RWPE2 (cell line): ENCODE measurements around the gene TEX52.

Source experiments
- ATAC-seq: fragments of 200-7000 bp; cut with Tn5 transposase; 3 replicates; pipeline ENCODE4 v1.9.1; 2021; ENCODE audit warnings: low read depth
- DNase-seq: peaks from one replicate; pipeline ENCODE4 v3.0.0-alpha.2; 2020; ENCODE audit warnings: low spot score
- H3K27ac ChIP-seq: fragments of 450-650 bp; 2 replicates; pipeline ENCODE4 v1.5.1; 2017; ENCODE audit warnings: mild to moderate bottlenecking; ENCODE audit not compliant: poor library complexity, severe bottlenecking
- H3K27me3 ChIP-seq: fragments of 250-450 bp; sonication (Bioruptor Pico); 2 replicates; pipeline ENCODE4 v1.5.1; 2021; ENCODE audit warnings: mild to moderate bottlenecking, moderate library complexity; ENCODE audit not compliant: insufficient read depth, poor library complexity, severe bottlenecking
- H3K36me3 ChIP-seq: fragments of 250-450 bp; sonication (Bioruptor Pico); 2 replicates; pipeline ENCODE4 v1.5.1; 2020; ENCODE audit warnings: low read depth, mild to moderate bottlenecking, moderate library complexity
- H3K4me1 ChIP-seq: fragments of 250-450 bp; sonication (Bioruptor Pico); 2 replicates; pipeline ENCODE4 v1.5.1; 2021; ENCODE audit warnings: mild to moderate bottlenecking, moderate library complexity; ENCODE audit not compliant: insufficient read depth, poor library complexity, severe bottlenecking
- H3K4me3 ChIP-seq: fragments of 250-450 bp; sonication (Bioruptor Pico); 2 replicates; pipeline ENCODE4 v1.5.1; 2021; ENCODE audit warnings: mild to moderate bottlenecking, moderate library complexity; ENCODE audit not compliant: severe bottlenecking
- H3K9me3 ChIP-seq: fragments of 250-450 bp; sonication (Bioruptor Pico); 2 replicates; pipeline ENCODE4 v1.5.1; 2021; ENCODE audit warnings: mild to moderate bottlenecking, moderate library complexity; ENCODE audit not compliant: severe bottlenecking
- TF ChIP-seq, protein P1 (sequence below): fragments of 450-650 bp; IDR thresholded peaks from one replicate; pipeline ENCODE4 v1.5.1; 2017; ENCODE audit warnings: mild to moderate bottlenecking, moderate library complexity; ENCODE audit not compliant: poor library complexity, severe bottlenecking

The TEX52 gene

DNA sequence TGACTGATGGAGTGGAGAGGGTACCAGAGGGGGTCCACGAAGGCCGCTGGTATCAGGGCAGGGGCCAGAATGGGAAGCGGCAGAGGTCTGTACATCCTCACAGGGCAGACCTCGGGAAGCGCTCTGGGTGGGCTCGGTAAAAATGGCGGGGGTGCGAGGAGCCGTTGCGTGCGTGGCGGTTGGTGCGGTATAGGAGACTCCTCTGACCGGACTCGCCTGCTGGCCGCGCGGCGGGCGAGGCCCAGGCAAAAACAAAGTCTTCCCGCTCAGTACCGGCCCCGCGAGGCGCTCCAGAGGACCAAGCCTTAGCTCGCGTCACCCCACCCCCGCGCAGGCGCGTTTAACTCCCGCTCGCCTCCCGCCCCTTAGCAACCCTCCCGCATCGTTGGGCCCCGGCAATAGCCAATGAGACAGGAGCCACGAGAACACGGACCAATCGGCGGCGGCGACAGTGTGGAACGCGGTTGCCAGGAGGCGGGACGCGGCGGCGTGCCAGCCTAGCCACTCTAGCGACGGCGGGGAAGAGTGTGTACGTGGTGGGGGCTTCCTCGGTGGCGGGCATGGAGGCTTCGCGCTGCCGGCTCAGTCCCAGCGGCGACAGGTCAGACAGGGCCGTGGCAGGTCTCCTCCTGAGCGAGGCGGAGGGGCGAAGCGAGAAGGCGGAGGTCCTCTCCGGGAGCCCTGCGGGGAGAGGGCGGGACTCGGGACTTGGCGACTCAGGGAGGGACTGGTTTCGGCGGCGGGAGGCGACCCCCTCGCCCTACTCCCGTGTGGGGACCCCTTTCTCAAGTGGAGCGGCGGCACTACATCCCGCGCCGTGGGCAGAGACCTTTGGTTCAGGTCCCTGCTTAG, 33.8 kb upstream of the TEX52 start, which contains the start of gene TULP3:
Gene TULP3 (plus strand): TSS at position 504 of the 852 bp plus-strand sequence. CDS start 57 bp downstream, at position 561.
- ATAC-seq: peak; percentile 94
- H3K9me3 ChIP-seq: no peaks in the 10 kb centered on the region
- H3K36me3 ChIP-seq: peaks cover 33% of the 10 kb centered on the region
- H3K4me3 ChIP-seq: peak within 1 kb of the TSS; percentile 64
- TF ChIP-seq, protein P1, sequence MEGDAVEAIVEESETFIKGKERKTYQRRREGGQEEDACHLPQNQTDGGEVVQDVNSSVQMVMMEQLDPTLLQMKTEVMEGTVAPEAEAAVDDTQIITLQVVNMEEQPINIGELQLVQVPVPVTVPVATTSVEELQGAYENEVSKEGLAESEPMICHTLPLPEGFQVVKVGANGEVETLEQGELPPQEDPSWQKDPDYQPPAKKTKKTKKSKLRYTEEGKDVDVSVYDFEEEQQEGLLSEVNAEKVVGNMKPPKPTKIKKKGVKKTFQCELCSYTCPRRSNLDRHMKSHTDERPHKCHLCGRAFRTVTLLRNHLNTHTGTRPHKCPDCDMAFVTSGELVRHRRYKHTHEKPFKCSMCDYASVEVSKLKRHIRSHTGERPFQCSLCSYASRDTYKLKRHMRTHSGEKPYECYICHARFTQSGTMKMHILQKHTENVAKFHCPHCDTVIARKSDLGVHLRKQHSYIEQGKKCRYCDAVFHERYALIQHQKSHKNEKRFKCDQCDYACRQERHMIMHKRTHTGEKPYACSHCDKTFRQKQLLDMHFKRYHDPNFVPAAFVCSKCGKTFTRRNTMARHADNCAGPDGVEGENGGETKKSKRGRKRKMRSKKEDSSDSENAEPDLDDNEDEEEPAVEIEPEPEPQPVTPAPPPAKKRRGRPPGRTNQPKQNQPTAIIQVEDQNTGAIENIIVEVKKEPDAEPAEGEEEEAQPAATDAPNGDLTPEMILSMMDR: no peak
- peaks cover 7% of the 10 kb centered on the region for H3K4me1 ChIP-seq
- H3K27me3 ChIP-seq: no peaks in the 10 kb centered on the region
- DNase-seq: peak; percentile 100
- peak within 1 kb of the TSS; percentile 60 for H3K27ac ChIP-seq

DNA sequence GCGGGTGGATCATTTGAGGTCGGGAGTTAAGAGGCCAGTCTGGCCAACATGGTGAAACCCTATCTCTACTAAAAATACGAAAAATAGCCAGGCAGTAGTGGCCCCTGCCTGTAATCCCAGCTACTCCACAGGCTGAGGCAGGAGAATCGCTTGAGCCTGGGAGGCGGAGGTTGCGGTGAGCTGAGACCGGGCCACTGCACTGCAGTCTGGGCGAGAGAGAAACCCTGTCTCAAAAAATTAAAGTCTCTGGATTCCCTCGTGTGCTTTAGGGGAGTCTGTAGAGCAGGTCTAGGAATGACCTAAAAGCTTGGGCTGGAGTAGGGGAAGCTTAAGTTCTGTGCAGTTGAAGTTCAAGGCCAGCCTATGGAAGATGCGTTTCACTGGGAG, 33.2 kb upstream of the TEX52 start:
- Histone ChIP-seq H3K27me3 (no peaks in the 10 kb centered on the region), H3K36me3 (peaks cover 36% of the 10 kb centered on the region), H3K9me3 (no peaks in the 10 kb centered on the region), H3K4me3 (peak overlapping the region; percentile 64), H3K27ac (peak overlapping the region; percentile 60), H3K4me1 (peaks cover 7% of the 10 kb centered on the region)
- ATAC-seq (no peak), DNase-seq (no peak)
- TF ChIP-seq, protein P1: no peak

DNA sequence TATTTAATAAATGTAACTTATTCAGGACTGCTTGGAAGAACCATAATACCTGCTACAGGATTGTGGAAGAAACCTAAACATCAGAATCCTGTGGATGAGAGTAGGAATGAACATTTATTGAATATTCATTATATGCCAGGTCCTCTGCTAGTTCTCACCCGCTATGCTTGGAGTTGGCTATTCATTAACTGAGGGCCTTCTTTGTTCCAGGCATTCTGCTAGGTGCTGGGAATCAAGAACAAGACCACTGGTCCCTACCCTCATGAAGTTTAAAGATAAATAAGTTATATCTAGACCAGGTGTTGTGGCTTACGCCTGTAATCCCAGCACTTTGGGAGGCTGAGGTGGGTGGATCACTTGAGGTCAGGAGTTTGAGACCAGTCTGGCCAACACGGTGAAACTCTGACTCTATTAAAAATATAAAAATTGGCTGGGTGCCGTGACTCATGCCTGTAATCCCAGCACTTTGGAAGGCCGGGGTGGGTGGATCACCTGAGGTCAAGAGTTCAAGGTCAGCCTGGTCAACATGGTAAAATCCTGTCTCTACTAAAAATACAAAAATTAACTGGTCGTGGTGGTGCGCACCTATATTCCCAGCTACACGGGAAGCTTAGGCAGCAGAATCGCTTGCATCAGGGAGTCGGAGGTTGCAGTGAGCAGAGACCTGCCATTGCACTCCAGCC, 30.1 kb upstream of the TEX52 start:
- ATAC-seq: no peak
- TF ChIP-seq, protein P1: no peak
- Histone ChIP-seq H3K9me3 (no peaks in the 10 kb centered on the region), H3K27me3 (no peaks in the 10 kb centered on the region), H3K4me1 (no peaks in the 10 kb centered on the region), H3K36me3 (peaks cover 48% of the 10 kb centered on the region), H3K27ac (no peak overlapping the region), H3K4me3 (no peak overlapping the region)
- DNase-seq: peak; percentile 0

DNA sequence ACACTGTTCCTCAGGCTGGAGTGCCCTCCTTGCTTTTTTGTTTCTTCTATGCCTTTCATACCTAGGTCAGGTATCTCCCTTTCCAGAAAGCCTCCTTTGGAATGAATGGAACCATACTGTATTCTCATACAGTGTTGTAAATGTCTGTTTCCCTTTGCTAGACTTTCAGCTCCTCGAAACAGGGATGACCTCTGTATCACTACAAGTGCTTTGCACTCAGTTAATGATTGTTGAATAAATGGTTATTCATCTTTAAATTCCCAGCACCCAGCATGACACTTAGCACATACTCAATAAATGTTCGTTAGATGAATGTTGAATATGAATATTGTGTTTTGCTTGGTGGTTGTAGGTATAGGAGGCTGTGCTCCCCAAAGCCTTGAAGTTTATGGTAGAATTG, 28.0 kb upstream of the TEX52 start:
- Histone ChIP-seq H3K4me3 (no peak overlapping the region), H3K9me3 (no peaks in the 10 kb centered on the region), H3K4me1 (no peaks in the 10 kb centered on the region), H3K27ac (no peak overlapping the region), H3K27me3 (no peaks in the 10 kb centered on the region), H3K36me3 (peaks cover 62% of the 10 kb centered on the region)
- DNase-seq (no peak), ATAC-seq (no peak)
- TF ChIP-seq, protein P1: no peak

DNA sequence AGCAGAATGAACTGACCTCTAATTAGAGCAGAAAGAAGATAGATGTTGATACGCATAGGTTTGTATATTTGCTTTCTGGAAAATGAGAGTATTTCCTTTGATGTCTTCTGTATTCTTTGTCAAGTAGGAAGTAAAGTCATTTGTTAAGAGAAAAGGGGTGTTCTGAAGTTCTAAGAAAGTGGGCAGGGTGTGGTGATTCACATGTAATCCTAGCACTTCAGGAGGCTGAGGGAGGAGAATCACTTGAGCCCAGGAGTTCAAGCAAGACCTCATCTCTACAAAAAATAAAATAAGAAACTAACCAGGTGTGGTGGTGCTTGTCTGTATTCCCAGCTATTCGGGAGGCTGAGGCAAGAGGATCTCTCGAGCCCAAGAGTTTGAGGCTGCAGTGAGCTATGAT, 23.0 kb upstream of the TEX52 start:
- peaks cover 8% of the 10 kb centered on the region for H3K4me1 ChIP-seq
- H3K36me3 ChIP-seq: peaks cover 49% of the 10 kb centered on the region
- no peak overlapping the region for H3K27ac ChIP-seq
- TF ChIP-seq, protein P1: no peak
- DNase-seq (no peak), ATAC-seq (no peak)
- H3K4me3 ChIP-seq: no peak overlapping the region
- H3K9me3 ChIP-seq: no peaks in the 10 kb centered on the region
- H3K27me3 ChIP-seq: no peaks in the 10 kb centered on the region
